Astrocyte (in vitro differentiated cells and primary cell): ENCODE results near the gene PCDHGC3. TPM values are rescaled to one million over a fixed set of nuclear protein-coding genes. Genes with fewer than 3 reads are reported as not detected.
A peak's percentile ranks its signal among the peaks of the same experiment; 100 is the strongest.

ENCODE experiments used
- DNase-seq: peaks from one replicate; pipeline ENCODE4 v3.0.0-alpha.2; 2010; ENCODE audit warnings: low read depth
- FAIRE-seq: peaks from 2 replicates; lab custom pipeline; 2011; peaks lifted over from hg19 to GRCh38; lab: Jason Lieb, UNC
- H2AFZ ChIP-seq: 2 replicates; pipeline ENCODE4 v1.6.0; 2012; ENCODE audit warnings: low read depth, low read length, inconsistent platforms
- H3K27ac ChIP-seq: 2 replicates; pipeline ENCODE4 v1.5.1; 2011; ENCODE audit warnings: low read depth, low read length, inconsistent platforms
- H3K27me3 ChIP-seq: 2 replicates; pipeline ENCODE4 v1.6.0; 2011; ENCODE audit warnings: low read length, inconsistent platforms; ENCODE audit not compliant: insufficient read depth
- H3K36me3 ChIP-seq: 2 replicates; pipeline ENCODE4 v1.5.1; 2011; ENCODE audit warnings: low read length, inconsistent platforms; ENCODE audit not compliant: insufficient read depth
- H3K4me1 ChIP-seq: 2 replicates; pipeline ENCODE4 v1.5.1; 2011; ENCODE audit warnings: low read length, inconsistent platforms; ENCODE audit not compliant: insufficient read depth
- H3K4me2 ChIP-seq: 2 replicates; pipeline ENCODE4 v1.6.0; 2012; ENCODE audit warnings: low read length, inconsistent platforms
- H3K4me3 ChIP-seq: 2 replicates; pipeline ENCODE4 v1.5.1; 2011; ENCODE audit warnings: low read depth, mild to moderate bottlenecking, low read length, inconsistent platforms; ENCODE audit not compliant: insufficient read depth
- H3K79me2 ChIP-seq: 2 replicates; pipeline ENCODE4 v1.6.0; 2012; ENCODE audit warnings: mild to moderate bottlenecking, low read length, inconsistent platforms; ENCODE audit not compliant: insufficient read depth
- H3K9ac ChIP-seq: 2 replicates; pipeline ENCODE4 v1.6.0; 2012; ENCODE audit warnings: mild to moderate bottlenecking, low read length, inconsistent platforms
- H3K9me3 ChIP-seq: 2 replicates; pipeline ENCODE4 v1.5.1; 2012; ENCODE audit warnings: low read depth, mild to moderate bottlenecking, low read length, inconsistent platforms; ENCODE audit not compliant: insufficient read depth
- H4K20me1 ChIP-seq: 2 replicates; pipeline ENCODE4 v1.6.0; 2012; ENCODE audit warnings: low read length, inconsistent platforms; ENCODE audit not compliant: insufficient read depth
- H3K27ac Mint-ChIP-seq: one replicate; pipeline ENCODE4 v1.8.0; 2021; ENCODE audit warnings: mild to moderate bottlenecking, mixed read lengths; ENCODE audit not compliant: unreplicated experiment
- H3K27me3 Mint-ChIP-seq: one replicate; pipeline ENCODE4 v1.8.0; 2021; ENCODE audit warnings: low read depth, mixed read lengths; ENCODE audit not compliant: unreplicated experiment
- H3K36me3 Mint-ChIP-seq: one replicate; pipeline ENCODE4 v1.8.0; 2021; ENCODE audit warnings: low read depth, mixed read lengths; ENCODE audit not compliant: unreplicated experiment
- H3K4me1 Mint-ChIP-seq: one replicate; pipeline ENCODE4 v1.8.0; 2021; ENCODE audit warnings: low read depth, mixed read lengths; ENCODE audit not compliant: unreplicated experiment
- H3K4me3 Mint-ChIP-seq: one replicate; pipeline ENCODE4 v1.8.0; 2021; ENCODE audit warnings: mild to moderate bottlenecking, moderate library complexity, mixed read lengths; ENCODE audit not compliant: unreplicated experiment
- H3K9me3 Mint-ChIP-seq: one replicate; pipeline ENCODE4 v1.8.0; 2021; ENCODE audit warnings: mild to moderate bottlenecking, mixed read lengths; ENCODE audit not compliant: unreplicated experiment
- CTCF ChIP-seq: IDR thresholded peaks from 2 replicates; pipeline ENCODE4 v1.5.1; 2011; ENCODE audit warnings: low read depth, mild to moderate bottlenecking, inconsistent platforms, low read length, moderate library complexity; ENCODE audit not compliant: insufficient read depth
- EZH2 ChIP-seq: IDR thresholded peaks from 2 replicates; pipeline ENCODE4 v1.6.1; 2012; ENCODE audit warnings: mild to moderate bottlenecking, low read length, inconsistent platforms; ENCODE audit not compliant: insufficient read depth
- total RNA-seq: library from RNA; stranded (reverse); gene quantifications from 2 replicates; pipeline ENCODE4 v1.2.1, GENCODE V29; 2021

Gene PCDHGC3
- total RNA-seq, 1 donor from 2014 or later = 84.7 TPM

DNA sequence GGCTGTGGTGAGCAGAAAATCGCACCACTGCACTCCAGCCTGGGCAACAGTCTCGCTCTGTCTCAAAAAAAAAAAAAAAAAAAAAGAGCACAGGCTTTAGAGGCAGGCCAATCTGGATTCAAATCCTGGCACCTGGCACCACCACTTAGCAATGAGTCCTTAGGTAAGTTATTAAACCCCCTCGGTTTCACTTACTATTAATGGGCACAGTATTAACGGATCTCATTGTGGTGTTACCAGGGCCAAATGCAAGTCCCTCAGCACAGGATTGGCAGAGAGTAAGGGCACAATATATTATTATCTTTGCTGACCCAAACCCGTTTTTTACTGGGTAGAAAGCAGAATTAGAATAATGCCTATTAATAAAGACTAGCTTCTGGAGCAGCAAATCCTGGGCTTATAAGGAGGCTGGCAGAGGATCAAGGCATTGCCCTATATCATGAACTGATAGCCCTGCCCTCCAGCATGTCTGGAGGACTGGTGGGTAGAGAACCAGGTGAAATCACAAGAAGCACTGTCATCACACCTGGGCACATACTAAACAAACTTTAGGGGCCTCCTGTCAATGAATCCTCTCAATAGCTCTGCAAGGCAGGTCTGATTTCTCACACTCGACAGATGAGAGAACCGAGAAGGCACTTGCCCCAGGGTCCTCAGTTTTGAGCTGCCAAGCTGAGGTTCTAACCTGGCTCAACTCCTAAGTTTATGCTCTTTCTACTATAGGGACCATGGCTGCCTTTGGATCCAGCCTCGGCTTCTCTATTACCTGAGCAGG, 30.8 kb downstream of the PCDHGC3 start:
- H3K9me3 Mint-ChIP-seq = no peaks in the 10 kb centered on the region
- H3K36me3 Mint-ChIP-seq = peaks cover 10% of the 10 kb centered on the region
- no peak for DNase-seq
- Histone ChIP-seq H3K9me3 (no peaks in the 10 kb centered on the region), H3K4me2 (no peak overlapping the region), H2AFZ (no peak overlapping the region), H3K79me2 (no peaks in the 10 kb centered on the region), H3K4me3 (no peak overlapping the region), H3K9ac (peak overlapping the region; percentile 82), H3K27ac (no peak overlapping the region), H3K27me3 (no peaks in the 10 kb centered on the region), H3K4me1 (peaks cover 32% of the 10 kb centered on the region), H3K36me3 (peaks cover 19% of the 10 kb centered on the region), H4K20me1 (no peaks in the 10 kb centered on the region)
- FAIRE-seq = no peak
- peaks cover 28% of the 10 kb centered on the region for H3K4me1 Mint-ChIP-seq
- no peaks in the 10 kb centered on the region for H3K27me3 Mint-ChIP-seq
- no peak overlapping the region for H3K4me3 Mint-ChIP-seq
- TF ChIP-seq EZH2 (no peak), CTCF (no peak)
- H3K27ac Mint-ChIP-seq = peak overlapping the region; percentile 98

DNA sequence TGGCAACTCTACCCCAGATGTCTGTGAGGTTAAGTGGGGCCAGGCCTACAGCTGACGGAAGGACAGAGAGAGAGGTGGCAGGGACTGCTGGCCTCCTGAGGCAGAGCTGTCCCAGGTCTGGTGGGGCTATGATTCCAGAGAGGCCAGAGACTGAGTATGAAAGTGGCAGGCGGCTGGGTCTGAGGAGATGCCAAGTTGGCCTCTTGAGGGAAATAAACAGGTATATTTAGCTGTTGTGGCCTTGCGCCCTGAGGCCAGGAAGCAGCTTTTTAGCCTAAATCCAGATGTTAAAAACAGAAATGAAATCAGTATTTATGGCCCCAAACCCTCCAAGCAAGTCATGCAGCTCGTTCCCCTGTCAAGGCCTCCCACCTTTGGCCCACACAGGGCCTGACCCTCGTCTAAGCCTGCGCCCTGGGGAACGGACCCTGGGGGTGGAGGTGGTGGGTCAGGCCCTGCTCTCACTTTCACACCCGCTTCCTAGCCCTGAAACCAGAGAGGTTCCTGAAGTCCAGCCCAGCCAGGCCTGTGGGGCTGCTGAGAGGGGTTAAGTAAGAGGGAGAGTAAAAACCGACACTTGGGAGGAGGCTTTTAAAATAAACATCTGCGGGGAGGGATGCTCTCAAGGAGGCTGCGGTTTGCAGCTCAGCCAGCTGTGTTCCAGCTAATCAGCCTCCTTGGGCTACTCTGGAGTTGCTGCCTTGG, 31.8 kb downstream of the PCDHGC3 start:
- Histone ChIP-seq H3K9me3 (no peaks in the 10 kb centered on the region), H3K36me3 (peaks cover 23% of the 10 kb centered on the region), H3K4me3 (no peak overlapping the region), H3K4me2 (peak overlapping the region; percentile 86), H3K9ac (peak overlapping the region; percentile 82), H3K27me3 (no peaks in the 10 kb centered on the region), H3K79me2 (no peaks in the 10 kb centered on the region), H3K4me1 (peaks cover 37% of the 10 kb centered on the region), H3K27ac (peak overlapping the region; percentile 80), H2AFZ (no peak overlapping the region), H4K20me1 (no peaks in the 10 kb centered on the region)
- DNase-seq (peak; percentile 85), FAIRE-seq (no peak)
- H3K36me3 Mint-ChIP-seq = peaks cover 6% of the 10 kb centered on the region
- no peak for TF ChIP-seq CTCF
- no peak for TF ChIP-seq EZH2
- H3K4me1 Mint-ChIP-seq = peaks cover 33% of the 10 kb centered on the region
- no peaks in the 10 kb centered on the region for H3K27me3 Mint-ChIP-seq
- peak overlapping the region; percentile 54 for H3K4me3 Mint-ChIP-seq
- H3K27ac Mint-ChIP-seq = peak overlapping the region; percentile 98
- H3K9me3 Mint-ChIP-seq = no peaks in the 10 kb centered on the region
